Kidney glomerular epithelial cell (primary cell): ENCODE results near the gene SLIT3.
A peak's percentile ranks its signal among the peaks of the same experiment; 100 is the strongest.

Source experiments
- DNase-seq: peaks from one replicate; lab custom pipeline; 2025; lab: John Stamatoyannopoulos, UW

Gene SLIT3

DNA sequence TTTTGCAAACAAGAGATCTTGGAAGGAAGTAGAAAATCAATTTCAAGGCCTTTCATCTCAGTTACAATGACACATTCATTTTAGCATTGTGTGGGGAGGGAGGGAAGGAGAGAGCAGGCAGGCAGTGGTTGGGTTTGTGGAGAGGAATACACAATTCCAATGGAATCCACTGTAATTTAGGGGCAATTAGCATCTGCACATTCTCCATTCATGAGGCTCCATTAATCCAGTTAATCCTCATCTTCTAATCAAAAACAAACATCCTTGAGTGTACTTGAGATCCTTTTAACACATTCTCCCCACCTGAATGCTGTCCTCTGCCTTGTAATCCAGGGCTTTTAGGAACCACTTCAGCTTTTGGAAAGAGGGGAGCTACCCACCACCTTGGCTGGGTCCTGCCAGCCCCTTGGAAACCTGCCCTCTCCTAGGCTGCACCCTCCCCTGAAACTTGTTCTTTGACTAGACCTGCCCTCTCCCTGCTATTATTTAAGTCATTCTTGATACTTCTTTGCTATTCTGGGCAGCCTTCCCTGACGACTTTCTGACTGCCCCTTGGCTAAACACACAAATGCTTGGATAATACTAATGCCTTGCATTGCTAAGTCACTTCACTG, 271.2 kb downstream of the SLIT3 start:
- DNase-seq = peak; percentile 24

DNA sequence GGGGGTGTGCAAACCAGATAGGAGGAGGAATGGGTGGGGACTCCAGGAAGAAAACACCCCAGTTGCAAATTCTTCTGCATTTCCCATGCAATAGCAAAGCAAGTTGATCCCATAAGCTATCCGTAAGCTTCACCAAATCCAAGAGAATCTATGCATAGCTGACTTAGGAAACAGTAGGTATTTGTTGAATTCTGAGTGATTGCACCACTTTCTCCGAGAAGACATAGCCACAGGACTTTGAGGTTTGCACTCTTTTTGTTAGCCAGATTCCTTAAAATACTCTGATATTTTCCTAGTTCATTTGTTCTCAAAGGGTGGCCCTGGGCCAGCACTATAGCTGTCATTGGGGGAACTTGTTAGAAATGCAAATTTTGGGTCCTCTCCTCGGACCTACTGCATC, 271.9 kb downstream of the SLIT3 start:
- DNase-seq = no peak

DNA sequence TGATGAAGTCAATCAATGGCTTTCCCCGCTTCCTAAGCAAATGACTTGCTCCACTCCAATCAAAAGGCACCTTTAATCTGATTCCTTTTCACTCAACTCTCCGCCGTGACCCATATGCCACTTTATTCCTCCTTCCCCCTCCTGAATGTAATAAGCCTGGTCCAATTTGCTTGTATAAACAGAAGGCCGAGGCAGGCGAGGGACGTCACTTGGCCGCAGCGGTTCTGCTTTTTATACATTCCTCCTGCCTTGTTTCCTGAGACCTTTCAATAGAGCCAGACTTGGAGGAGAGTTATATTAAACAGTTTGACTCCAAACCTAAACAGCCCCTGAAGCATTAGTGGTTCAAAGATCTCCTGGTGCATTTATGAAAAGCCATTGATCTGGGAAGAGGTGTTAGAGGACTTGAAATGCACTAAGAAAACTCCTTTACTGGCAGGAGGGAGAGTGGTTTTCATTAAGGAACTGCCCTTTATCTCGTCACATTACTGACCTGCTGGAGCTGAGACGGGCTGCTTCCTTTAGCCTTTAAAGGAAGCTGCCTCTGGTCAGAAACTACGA, 273.4 kb downstream of the SLIT3 start:
- DNase-seq = no peak

DNA sequence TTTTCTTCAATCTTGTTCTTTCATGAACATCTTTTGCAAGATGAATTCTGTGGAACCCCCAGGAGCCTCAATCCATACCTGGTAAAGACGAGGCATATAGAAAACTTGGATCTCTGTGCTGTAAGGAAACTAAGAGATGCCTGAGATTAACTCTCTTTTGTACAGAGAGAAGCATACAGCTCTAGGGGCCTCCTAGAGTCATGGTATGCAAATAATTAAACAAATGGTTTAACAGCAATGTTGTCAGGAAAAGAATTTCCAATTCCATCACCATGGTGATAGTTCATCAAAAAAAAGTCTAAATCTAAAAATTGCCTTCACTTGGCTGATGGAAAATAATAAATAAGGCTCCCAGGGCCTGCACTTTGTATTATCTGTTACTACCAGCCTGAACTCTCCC, 275.4 kb downstream of the SLIT3 start:
- no peak for DNase-seq

GRCh38 chr5:169024421-169024820, 276.5 kb downstream of the SLIT3 start:
- DNase-seq = no peak

DNA sequence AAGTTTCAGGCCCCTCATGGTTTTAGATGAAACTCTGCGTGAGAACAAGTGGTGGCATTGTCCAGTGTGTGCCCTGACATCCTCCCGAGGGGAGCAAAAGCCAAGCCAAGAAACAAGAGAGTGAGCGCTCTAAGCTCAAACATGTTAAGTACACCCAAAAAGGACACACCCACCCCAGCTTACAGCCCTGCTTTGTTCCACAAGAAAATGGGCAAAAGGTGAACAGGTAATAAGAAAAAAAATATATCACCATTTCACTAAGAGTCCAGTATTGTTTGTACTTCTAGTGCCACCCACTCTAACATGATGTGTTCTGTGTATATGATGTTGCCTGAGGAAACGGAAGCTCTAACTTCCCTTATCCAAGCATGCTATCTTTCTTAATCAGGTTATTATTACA, 278.2 kb downstream of the SLIT3 start:
- DNase-seq = no peak

DNA sequence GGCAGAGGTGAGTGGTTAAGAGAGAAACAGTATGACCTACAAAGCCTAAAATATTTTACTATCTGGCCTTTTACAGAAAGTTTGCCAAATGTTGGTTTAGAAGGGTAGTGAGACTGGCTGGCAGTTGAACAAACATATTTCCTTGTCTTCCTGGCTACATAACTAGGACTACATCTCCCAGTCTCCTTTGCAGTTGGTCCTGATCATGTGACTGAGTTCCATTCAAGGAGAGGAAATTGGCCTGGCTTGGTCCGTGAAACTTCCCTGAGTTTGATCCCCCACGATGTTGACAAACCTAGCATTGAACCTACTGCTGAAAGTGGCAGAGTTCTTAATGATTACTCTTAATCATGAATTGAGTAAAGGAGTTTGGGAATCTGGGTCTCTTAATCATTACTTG, 280.8 kb downstream of the SLIT3 start:
- peak; percentile 13 for DNase-seq

DNA sequence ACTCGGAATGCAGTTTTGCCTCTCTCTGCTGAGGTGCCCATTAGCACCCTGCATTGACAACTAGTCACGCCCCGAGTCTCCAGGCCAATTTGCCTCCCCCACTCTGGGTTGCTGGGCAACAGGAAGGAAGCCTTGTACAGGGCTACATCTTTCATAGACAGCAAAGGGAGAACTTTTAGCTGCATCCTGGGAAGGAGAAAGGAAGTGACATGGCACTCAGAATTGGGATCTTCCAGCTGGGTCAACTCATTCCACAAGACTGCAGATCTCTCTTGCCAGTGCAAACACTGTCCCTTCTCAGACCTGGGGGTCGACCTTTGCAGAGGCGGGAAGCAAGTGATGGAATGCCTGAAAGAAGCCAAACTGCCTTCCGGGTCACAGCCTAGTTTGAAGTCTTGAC, 282.0 kb downstream of the SLIT3 start:
- no peak for DNase-seq

GRCh38 chr5:169015991-169016390, 284.9 kb downstream of the SLIT3 start:
- no peak for DNase-seq

- DNase-seq = no peak
These were observed 287.1 kb downstream of the SLIT3 start for GRCh38 chr5:169013846-169014245.

GRCh38 chr5:169013208-169013728, 287.7 kb downstream of the SLIT3 start:
- no peak for DNase-seq

DNA sequence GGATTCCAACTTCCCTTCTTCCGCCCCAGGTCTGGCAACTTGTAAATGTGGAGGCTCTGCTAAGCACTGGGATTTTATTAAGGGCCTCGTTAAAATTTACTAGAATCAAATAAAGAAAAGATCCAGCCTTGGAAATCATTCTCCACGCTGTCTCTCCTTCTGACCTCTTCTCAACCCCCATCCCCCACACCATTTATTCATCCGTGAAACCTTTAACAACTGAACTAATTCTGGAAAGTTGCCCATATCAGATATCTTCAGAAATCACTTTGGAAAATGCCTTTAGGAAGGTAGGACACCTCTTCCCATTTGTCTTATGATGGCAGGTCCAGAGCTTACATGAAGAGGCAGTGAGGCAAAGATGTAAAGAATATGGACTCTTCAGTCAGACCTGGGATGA, 288.5 kb downstream of the SLIT3 start:
- peak; percentile 53 for DNase-seq

DNA sequence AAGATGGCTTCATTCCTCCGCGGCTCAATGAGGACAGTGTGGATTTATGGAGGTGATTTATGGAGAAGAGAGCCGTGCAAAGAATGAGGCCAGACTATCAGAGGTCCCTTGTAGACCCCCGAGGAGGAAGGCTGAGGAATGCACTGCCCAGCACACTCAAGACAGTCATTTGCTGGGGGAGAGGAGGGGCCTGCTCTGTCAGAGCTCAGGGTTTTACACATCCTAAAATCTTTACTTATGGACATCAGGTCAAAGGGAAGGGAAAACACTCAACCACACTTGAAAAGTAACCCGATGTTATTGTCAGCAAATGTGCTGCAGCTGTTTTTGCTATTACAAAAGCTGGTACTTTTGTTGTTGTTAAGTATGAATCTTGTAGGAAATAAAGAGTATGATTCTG, 289.5 kb downstream of the SLIT3 start:
- DNase-seq = no peak

DNA sequence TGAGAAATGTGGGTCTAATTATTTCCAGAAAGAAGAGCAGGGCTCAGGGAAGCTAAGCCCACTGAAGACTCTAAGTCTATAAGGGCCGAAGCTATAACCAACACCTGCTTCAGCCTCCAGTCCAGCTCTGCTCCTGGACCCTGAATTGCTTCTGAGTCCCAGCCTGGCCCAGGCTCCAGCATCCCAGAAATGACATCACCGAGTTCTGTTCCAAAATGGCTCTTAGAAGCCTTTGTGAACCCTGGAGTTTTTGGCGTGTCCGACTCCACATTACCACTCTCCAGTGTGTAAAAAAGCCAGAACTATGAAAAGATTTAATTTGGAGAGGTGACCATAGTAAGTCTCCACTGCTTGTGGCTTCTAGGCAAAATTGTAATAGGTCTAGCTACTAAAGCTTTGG, 289.9 kb downstream of the SLIT3 start:
- no peak for DNase-seq

DNA sequence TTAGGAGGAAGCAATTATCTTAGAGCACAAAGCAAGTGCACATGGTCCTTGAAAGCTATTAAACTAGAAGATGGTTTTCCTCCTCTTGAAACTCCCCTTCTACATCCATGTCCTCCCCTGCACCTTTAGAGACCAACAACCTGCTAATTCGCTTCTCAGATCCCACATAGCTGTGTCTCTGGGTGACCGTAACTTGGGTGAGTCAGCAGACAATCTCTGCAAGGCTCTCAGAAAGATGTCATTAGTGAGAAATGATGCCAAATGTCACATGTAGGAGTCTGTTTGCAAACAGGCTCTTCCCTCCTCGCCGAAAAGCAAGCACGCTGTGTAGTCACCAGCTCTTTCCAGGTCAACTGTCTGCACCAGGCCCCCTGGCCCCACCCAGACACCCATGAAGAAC, 291.8 kb downstream of the SLIT3 start:
- peak; percentile 51 for DNase-seq

- DNase-seq = peak; percentile 57
These were observed 293.8 kb downstream of the SLIT3 start for GRCh38 chr5:169006842-169007790.

- peak; percentile 70 for DNase-seq
These were observed 296.4 kb downstream of the SLIT3 start for GRCh38 chr5:169004551-169004950.

DNA sequence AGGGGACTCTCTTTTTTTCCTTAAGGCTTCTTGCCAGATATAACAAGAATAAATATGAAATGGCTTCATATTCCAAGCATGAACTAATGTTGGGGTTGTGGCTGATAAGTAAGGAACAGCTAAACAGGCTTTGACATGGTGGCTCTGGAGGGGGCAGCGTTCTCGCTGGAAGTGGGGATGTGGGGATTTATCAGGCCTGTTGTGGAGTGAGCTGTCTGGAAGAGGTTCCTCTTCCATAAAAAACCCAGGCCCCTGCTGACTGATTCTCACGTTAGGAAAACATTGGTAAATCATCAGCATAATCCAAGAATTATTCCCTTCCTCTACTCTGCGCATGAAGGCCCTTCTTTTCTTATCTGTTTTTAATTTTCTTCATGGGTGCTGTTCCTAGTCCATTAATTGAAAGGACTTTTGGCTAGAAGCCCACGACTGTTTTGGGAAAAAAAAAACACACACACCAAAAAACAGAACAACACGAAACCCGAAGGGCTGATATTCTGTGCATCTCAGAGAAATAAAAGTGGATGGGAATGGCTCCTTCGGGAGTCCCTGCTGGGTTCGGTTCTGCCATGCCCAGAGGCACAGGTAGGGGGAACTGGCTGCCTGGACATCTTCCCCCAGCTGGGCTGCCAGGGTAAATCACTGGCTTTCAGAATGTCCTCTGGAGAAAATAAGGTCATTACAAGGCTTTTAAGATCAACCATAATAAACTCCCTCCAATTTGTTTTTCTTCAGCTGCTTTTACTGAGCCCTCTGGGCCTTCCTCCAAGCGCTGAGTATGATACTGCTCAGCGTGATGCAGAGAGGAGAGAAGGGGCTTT, 297.0 kb downstream of the SLIT3 start:
- DNase-seq = peak; percentile 47

DNA sequence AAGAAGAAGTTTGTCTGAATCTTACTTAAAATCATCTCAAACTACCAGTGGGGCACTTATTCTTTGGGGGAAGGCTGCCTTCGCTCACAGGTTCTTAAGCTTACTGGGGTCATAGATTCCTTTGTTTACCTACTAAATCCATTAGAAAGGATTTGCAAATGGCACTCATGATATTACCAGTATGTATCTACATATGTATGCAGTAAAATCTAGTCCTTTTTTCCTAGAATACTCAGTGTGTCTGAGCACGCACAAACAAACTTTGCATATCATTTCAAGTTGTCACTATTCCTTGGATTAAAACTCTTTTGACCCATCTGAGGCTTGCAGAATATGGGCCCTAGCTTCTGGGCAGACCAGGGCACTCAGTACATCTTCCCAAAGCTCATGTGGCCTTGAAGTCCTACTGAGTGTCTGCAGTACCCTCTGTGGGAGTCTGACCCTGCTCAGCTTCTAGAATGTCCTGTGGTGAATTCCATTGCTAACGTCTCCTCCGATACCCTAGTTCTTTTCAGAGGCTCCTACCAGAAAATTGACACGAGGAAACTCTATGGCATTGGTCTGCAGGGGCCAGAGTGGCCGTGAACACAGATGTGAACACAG, 297.9 kb downstream of the SLIT3 start:
- no peak for DNase-seq

- no peak for DNase-seq
These were observed 299.5 kb downstream of the SLIT3 start for GRCh38 chr5:169001394-169001793.

- no peak for DNase-seq
These were observed 305.9 kb downstream of the SLIT3 start for GRCh38 chr5:168995024-168995423.

GRCh38 chr5:168992687-168993086, 308.3 kb downstream of the SLIT3 start:
- DNase-seq = no peak
